Measurements from ENCODE around the gene RXRG.

Gene RXRG

DNA sequence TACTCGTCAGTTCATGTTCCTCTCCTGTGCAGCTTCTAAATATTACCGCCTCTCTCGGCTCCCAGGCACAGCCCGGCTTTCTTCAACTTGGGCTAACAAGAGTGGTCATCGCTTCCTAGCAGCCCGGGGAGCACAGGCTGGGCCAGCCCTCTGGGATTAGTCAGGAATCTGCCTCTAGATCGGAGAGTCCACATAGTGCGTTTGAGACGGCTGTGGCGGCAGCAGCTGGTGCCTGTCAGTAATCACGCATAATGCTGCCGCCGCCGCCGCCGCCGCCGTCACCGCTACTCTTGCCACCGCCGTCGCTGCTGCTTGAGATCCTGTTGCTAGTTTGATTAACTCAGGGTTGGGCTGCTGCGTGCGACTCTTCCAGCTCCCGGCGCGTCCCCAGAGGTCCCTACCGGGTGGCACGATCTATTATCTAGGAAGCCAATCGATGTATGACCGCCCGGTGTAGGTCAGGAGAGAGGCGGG is at the start of gene RXRG:
Gene RXRG (minus strand): TSS at position 230 of the 474 bp plus-strand sequence. CDS start 233 bp downstream, outside the sequence.
- H3K27ac ChIP-seq, result no peak within 1 kb of the TSS
- TF ChIP-seq ZFX (IDR thresholded peaks at IDR 0.05), result no peak
- TF ChIP-seq, protein P1, sequence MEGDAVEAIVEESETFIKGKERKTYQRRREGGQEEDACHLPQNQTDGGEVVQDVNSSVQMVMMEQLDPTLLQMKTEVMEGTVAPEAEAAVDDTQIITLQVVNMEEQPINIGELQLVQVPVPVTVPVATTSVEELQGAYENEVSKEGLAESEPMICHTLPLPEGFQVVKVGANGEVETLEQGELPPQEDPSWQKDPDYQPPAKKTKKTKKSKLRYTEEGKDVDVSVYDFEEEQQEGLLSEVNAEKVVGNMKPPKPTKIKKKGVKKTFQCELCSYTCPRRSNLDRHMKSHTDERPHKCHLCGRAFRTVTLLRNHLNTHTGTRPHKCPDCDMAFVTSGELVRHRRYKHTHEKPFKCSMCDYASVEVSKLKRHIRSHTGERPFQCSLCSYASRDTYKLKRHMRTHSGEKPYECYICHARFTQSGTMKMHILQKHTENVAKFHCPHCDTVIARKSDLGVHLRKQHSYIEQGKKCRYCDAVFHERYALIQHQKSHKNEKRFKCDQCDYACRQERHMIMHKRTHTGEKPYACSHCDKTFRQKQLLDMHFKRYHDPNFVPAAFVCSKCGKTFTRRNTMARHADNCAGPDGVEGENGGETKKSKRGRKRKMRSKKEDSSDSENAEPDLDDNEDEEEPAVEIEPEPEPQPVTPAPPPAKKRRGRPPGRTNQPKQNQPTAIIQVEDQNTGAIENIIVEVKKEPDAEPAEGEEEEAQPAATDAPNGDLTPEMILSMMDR (conservative IDR thresholded peaks at IDR 0.05), result no peak

DNA sequence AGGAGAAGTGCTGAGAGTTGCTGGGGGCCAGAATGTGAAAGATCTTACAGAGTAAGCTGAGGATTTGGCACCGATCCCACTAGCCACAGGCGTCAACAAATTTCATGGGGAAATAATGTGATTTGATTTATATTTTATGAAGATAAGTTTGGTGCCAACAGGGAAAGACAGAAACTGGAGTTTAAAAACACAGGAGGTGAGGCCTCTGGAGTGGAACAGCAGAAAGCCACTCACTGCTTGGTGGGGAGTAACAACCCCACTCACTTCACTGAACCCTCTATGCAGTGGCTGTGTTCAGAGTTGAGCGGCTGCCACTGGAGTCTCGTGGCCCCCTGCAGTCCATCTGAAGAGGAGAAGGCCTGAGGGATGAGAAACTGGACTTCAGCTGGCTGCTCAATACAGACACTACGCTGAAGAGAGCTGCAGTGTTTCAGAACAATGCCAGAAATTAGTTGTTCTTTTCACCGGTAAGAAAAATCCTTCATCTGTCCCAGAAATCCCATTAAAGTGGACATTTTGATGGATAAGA is 48.0 kb upstream of the RXRG start:
- TF ChIP-seq, protein P1 (conservative IDR thresholded peaks at IDR 0.05), result no peak
- TF ChIP-seq ZFX (IDR thresholded peaks at IDR 0.05), result no peak
- H3K27ac ChIP-seq, result no peak overlapping the region

DNA sequence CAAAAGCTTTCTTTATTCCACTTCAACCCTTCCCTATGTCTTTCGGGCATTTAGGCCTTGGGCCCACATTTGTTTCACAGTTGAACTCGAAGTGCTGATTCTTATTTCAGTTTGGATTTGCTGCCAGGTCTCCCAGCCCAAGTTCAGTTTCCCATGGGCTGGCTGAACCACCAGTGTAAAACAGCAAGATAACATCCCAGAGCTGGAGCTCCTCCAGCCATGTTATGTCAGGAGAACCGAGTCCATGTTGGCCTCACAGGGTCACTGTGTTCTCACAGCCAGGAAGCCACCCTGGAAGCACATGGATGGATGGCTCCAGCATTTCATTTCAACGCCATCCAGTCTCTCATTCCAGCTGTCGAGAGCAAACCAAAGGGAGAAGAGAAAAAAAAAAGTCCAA is 45.2 kb upstream of the RXRG start:
- no peak overlapping the region for H3K27ac ChIP-seq
- no peak for TF ChIP-seq ZFX (IDR thresholded peaks at IDR 0.05)
- TF ChIP-seq, protein P1 (conservative IDR thresholded peaks at IDR 0.05), result no peak

DNA sequence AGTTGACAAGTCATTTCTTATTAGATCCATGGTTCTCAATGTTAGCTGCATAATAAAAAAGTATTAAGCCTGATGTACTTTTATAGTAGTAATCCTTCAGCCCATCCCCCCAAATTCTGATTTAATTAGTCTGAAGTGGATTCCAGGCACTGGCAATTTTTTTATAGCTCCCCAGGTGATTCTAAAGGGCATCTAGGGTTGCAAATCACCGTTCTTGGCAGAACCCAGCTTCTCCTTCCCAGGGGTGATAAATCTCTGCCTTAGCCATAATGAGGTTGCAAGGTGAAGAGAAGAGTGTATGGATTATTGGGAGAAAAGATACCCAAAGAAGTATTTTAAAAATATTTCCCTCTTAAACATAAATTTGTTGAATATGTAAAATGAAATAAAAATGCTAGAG is 43.0 kb upstream of the RXRG start:
- no peak overlapping the region for H3K27ac ChIP-seq
- no peak for TF ChIP-seq ZFX (IDR thresholded peaks at IDR 0.05)
- TF ChIP-seq, protein P1 (conservative IDR thresholded peaks at IDR 0.05), result no peak

DNA sequence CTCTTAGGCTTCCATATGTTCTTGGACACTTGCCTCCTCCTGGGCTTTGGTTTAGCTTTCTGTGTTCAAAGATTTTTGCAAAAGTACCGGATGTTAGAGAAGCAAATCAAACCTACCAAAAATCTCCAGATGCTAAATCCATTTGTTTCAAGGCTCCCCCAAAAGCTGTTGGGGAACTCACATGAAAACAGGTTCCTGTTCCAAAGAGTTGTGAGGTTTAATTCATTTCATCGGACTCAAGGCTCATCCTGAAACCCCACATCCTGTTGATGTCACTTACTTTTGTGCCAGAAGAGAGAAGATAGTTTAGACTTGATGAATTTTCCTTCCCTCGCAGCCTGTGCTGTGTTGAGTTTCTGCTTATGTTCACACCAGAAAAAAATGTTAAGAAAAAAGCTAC is 41.7 kb upstream of the RXRG start:
- no peak overlapping the region for H3K27ac ChIP-seq
- TF ChIP-seq, protein P1 (conservative IDR thresholded peaks at IDR 0.05), result no peak
- TF ChIP-seq ZFX (IDR thresholded peaks at IDR 0.05), result no peak

DNA sequence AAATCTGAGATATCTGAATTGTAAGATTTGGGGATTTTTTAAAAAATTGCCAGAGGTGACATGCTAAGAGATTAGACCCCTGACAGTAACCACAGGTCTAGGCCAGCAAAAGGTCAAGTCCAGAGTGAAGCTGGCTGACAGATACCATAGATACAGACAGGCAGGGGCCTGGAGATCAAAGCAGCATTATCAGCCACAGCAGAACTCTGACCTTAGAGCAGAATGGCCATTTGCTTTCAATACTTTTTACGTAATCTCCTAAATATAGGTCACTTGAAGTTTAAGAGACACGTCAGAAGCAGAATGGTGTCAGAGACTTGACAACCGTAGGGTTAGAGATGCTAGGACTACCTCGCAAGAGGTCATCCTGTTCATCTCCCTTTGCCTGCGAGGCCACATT is 40.8 kb upstream of the RXRG start:
- TF ChIP-seq, protein P1 (conservative IDR thresholded peaks at IDR 0.05), result no peak
- TF ChIP-seq ZFX (IDR thresholded peaks at IDR 0.05), result no peak
- no peak overlapping the region for H3K27ac ChIP-seq

DNA sequence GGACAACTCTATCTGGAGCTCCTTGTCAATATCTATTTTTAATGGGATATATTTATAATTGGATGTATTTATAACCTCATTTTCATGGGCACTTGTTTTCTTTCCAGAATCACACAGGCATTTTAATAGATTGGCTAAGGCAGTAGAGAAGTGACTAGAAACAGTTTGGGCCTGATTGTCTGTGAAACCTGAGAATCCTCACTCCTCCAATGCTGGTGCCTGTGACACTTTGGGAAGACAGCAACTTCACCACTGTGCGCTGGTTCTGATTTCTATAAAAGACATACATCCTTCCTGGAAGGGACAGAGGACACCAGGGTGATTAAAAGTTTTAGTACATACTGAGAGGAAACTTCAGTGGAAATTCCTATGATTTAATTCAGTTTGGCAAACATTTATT is 39.6 kb upstream of the RXRG start:
- TF ChIP-seq, protein P1 (conservative IDR thresholded peaks at IDR 0.05), result no peak
- no peak for TF ChIP-seq ZFX (IDR thresholded peaks at IDR 0.05)
- H3K27ac ChIP-seq, result no peak overlapping the region

Data from C4-2B (cell line).